GM12801 (cell line): ENCODE measurements around the gene ACTR2.

Experiments used
- CTCF ChIP-seq: IDR thresholded peaks from one replicate; pipeline ENCODE4 v1.5.1; 2011; ENCODE audit warnings: control low read depth; ENCODE audit not compliant: insufficient read length; ENCODE audit errors: extremely low read depth

The ACTR2 gene

GRCh38 chr2:65319072-65319673 lies 91.5 kb downstream of the ACTR2 start:
- TF ChIP-seq CTCF, result no peak

DNA sequence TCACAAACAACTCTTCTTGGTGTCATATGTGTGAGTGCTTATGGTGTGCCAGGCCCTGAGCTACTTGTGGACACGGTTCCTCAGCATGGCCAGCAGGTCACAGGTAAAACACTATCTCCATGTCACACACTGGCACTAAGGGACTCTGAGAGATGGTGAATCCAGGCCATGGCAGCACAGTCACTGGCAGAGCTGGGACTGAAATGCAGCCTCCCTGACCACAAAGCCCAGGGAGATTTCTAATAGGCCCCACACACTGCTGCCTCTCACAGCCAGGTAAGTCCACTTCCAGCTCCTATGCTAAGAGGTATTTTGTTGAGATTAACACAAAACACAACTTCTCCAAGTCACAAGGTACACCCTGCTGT lies 92.0 kb downstream of the ACTR2 start:
- TF ChIP-seq CTCF, result no peak

DNA sequence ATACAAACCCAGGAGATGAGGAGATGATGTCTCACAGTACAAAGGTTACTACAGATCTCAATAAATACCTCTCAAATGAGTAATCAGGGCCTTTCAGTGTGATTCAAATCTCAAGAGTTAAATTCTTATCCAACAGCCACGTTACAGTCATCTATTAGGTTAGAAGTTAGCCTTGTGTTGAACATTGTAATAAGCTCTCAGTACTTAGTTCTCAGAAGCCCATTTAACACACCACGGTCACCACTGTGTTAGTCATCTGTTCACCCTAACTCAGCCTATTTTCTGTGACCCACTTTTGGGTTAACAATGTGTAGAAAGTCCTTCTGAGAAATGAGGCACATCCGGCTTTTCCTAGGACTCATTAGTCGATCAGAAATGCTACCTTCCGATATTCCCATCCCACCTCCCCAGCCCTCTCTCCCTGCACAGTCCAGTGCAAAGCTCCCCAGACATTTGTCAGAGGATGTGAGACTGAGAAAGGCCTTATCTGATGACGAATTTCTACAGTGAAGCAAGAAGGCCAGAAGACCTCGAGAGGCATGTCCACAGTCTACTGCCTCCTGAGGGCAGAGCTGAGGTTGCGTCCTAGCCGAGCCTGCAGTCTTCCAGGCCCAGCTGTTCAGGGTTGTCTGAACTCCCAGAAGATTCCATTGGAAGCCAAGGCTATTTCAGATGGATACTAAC lies 92.6 kb downstream of the ACTR2 start:
- TF ChIP-seq CTCF, result no peak
